Tibial nerve (tissue), 3 donors: Measurements from ENCODE around the gene NAPA.

Source experiments
- POLR2A ChIP-seq, 2 donors: fragments of 450-650 bp; IDR thresholded peaks; one replicate each; pipeline ENCODE4 v1.6.1; 2017; ENCODE audit warnings: antibody characterized with exemption in 2 of 2, mild to moderate bottlenecking in 2 of 2, moderate library complexity in 2 of 2
- TF ChIP-seq, protein P1 (sequence below), 5 experiments: fragments of 200-600 bp in 3 of 5; fragments of 450-650 bp in 2 of 5; sonication (generic) in 3 of 5; IDR thresholded peaks; one replicate each; pipeline ENCODE4 v1.5.1; 2016 to 2019; ENCODE audit warnings: antibody characterized with exemption in 5 of 5, mild to moderate bottlenecking in 3 of 5, moderate library complexity in 2 of 5

DNA sequence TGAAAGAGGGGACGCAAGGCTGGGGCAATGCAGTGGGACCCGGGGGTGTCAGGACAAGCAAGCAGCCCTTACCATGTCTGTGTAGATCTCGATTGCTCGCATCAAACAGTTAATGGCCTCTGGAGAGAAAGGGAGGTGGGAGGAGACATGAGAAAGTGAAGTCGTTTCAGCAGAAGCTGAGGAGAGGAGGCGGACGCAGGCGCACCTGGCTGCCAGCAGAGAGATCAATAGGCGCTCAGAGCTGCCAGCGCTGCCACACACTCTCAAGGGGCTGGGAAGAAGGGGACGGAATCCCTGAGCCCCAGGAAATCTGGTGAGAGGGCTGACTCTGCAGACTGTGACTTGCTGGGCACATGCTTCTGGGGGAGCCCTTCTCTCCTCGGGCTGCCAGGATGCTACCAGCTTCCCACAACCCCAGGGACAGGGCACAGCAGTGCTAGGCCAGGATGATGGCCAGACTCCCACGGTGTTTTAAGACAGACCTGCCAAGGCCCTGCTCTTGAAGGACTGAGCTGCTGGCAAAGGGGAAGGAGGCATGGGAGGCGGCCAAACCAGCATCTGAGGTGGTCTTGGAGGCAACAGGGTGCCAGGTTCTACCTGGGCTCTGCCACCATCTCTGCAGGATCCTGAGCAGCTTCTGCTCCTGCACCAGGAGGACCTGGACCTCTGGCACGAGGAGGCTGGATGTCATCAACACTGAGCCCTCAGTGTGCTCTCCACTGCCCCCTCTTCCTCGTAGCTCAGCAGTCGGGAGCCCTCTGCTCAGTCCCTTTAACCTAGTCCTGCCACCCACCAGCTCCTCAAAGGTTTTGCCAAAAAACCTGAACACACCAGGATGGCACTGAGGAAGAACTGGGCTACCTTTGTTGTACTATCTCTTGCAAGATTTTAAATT is 19.1 kb downstream of the NAPA start:
- TF ChIP-seq, protein P1, sequence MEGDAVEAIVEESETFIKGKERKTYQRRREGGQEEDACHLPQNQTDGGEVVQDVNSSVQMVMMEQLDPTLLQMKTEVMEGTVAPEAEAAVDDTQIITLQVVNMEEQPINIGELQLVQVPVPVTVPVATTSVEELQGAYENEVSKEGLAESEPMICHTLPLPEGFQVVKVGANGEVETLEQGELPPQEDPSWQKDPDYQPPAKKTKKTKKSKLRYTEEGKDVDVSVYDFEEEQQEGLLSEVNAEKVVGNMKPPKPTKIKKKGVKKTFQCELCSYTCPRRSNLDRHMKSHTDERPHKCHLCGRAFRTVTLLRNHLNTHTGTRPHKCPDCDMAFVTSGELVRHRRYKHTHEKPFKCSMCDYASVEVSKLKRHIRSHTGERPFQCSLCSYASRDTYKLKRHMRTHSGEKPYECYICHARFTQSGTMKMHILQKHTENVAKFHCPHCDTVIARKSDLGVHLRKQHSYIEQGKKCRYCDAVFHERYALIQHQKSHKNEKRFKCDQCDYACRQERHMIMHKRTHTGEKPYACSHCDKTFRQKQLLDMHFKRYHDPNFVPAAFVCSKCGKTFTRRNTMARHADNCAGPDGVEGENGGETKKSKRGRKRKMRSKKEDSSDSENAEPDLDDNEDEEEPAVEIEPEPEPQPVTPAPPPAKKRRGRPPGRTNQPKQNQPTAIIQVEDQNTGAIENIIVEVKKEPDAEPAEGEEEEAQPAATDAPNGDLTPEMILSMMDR (IDR thresholded peaks at IDR 0.05), result no peak
- no peak for TF ChIP-seq POLR2A (IDR thresholded peaks at IDR 0.05)
